Esophagus muscularis mucosa (tissue), 4 donors: ENCODE results near the gene AVP. TPM values are rescaled to one million over a fixed set of nuclear protein-coding genes. Genes with fewer than 3 reads are reported as not detected.

Experiments
- DNase-seq: peaks from one replicate; pipeline ENCODE4 v3.0.0-alpha.2; 2017; ENCODE audit errors: extremely low spot score
- H3K27ac ChIP-seq, 4 donors: fragments of 200-600 bp; sonication (generic); replicated peaks in 1 of 4; 1 replicate in 3 of 4; 2 replicates in 1 of 4; pipeline ENCODE4 v1.5.1; 2016 to 2019; ENCODE audit warnings: mild to moderate bottlenecking in 1 of 4
- H3K27me3 ChIP-seq, 4 donors: fragments of 200-600 bp; sonication (generic); one replicate each; pipeline versions ENCODE4 v1.5.1 to v1.6.0; 2016 to 2019
- H3K36me3 ChIP-seq, 4 donors: fragments of 200-600 bp; sonication (generic); one replicate each; pipeline ENCODE4 v1.5.1; 2016 to 2019
- H3K4me1 ChIP-seq, 4 donors: fragments of 200-600 bp; sonication (generic); one replicate each; pipeline ENCODE4 v1.5.1; 2016 to 2019
- H3K4me3 ChIP-seq, 4 donors: fragments of 200-600 bp; sonication (generic); 1 replicate in 2 of 4; 2 replicates in 2 of 4; pipeline ENCODE4 v1.5.1; 2016 to 2019; ENCODE audit warnings: mild to moderate bottlenecking in 4 of 4, moderate library complexity in 1 of 4
- H3K9me3 ChIP-seq, 4 donors: fragments of 200-600 bp; sonication (generic); 1 replicate in 3 of 4; 2 replicates in 1 of 4; pipeline ENCODE4 v1.5.1; 2016 to 2019
- CTCF ChIP-seq, 3 experiments: fragments of 200-600 bp in 2 of 3; fragments of 450-650 bp in 1 of 3; sonication (generic) in 2 of 3; IDR thresholded peaks; one replicate each; pipeline ENCODE4 v1.5.1; 2017 to 2019; ENCODE audit warnings: antibody characterized with exemption in 3 of 3, mild to moderate bottlenecking in 2 of 3, moderate library complexity in 1 of 3
- EP300 ChIP-seq: sonication (generic); formaldehyde crosslinking; IDR thresholded peaks from one replicate; pipeline ENCODE4 v1.6.1; 2017; ENCODE audit warnings: antibody characterized with exemption
- POLR2A ChIP-seq: fragments of 450-650 bp; IDR thresholded peaks from one replicate; pipeline ENCODE4 v1.6.1; 2017; ENCODE audit warnings: antibody characterized with exemption, moderate library complexity, mild to moderate bottlenecking, low read depth
- POLR2AphosphoS5 ChIP-seq, 2 donors: sonication (generic); formaldehyde crosslinking; IDR thresholded peaks; one replicate each; pipeline ENCODE4 v1.6.1; 2017; ENCODE audit warnings: antibody characterized with exemption in 2 of 2
- WGBS: methylation state at CpG from one replicate; pipeline ENCODE4 v1.1.5; 2018; 5-methylcytosine and 5-hydroxymethylcytosine counted together
- intact Hi-C: fragments of 100-400 bp; cut with DNase I; formaldehyde crosslinking; loops from one replicate; pipeline ENCODE4 v1.15.1; 2023
- total RNA-seq, 4 donors: library from RNA; depleted of rRNA; stranded (reverse); fragments of >200 nt; gene quantifications; one replicate each; pipeline versions ENCODE4 v1.1.0 to v1.2.1, GENCODE V29; 2016

The AVP gene
- total RNA-seq, 4 donors from 2014 or later: not detected

- DNase-seq: no peak
- peak in 1 of 3 experiments; percentile 3 for TF ChIP-seq CTCF (IDR thresholded peaks at IDR 0.05)
- no peak for TF ChIP-seq POLR2AphosphoS5 (IDR thresholded peaks at IDR 0.05)
- Histone ChIP-seq H3K4me1 (peaks cover 12 to 17% (median 14%) of the 10 kb centered on the region in 4 donors), H3K9me3 (no peaks in the 10 kb centered on the region), H3K4me3 (no peak overlapping the region), H3K36me3 (peaks cover 10 to 29% (median 24%) of the 10 kb centered on the region in 4 donors), H3K27ac (no peak overlapping the region), H3K27me3 (no peaks in the 10 kb centered on the region)
- intact Hi-C loops: no loop called here
- WGBS: 76% methylated on average over 7 of the region's 7 CpGs
Observed at GRCh38 chr20:3051385-3052019, 33.0 kb downstream of the AVP start.

- H3K27ac ChIP-seq: no peak overlapping the region
- DNase-seq: no peak
- H3K36me3 ChIP-seq: peaks cover 10 to 29% (median 24%) of the 10 kb centered on the region in 4 donors
- WGBS: 78% methylated on average over 13 of the region's 14 CpGs
- H3K4me3 ChIP-seq: peak overlapping the region in 2 of 4 donors; percentile 95 to 99
- no peaks in the 10 kb centered on the region for H3K9me3 ChIP-seq
- no peak for TF ChIP-seq POLR2A
- no peak for TF ChIP-seq POLR2AphosphoS5 (IDR thresholded peaks at IDR 0.05)
- no peak for TF ChIP-seq CTCF (IDR thresholded peaks at IDR 0.05)
- no peak for TF ChIP-seq EP300
- intact Hi-C loops: no loop called here
- H3K27me3 ChIP-seq: no peaks in the 10 kb centered on the region
- H3K4me1 ChIP-seq: peaks cover 20 to 33% (median 29%) of the 10 kb centered on the region in 4 donors
Observed at GRCh38 chr20:3047486-3048419, 36.8 kb downstream of the AVP start.

GRCh38 chr20:3046677-3047462 lies 37.7 kb downstream of the AVP start:
- H3K36me3 ChIP-seq: peaks cover 10 to 31% (median 24%) of the 10 kb centered on the region in 4 donors
- 50% methylated on average over 32 of the region's 39 CpGs for WGBS
- no peak for DNase-seq
- intact Hi-C loops: no loop called here
- H3K9me3 ChIP-seq: no peaks in the 10 kb centered on the region
- peak overlapping the region; percentile 90 to 95 (median 92) for H3K27ac ChIP-seq
- H3K27me3 ChIP-seq: no peaks in the 10 kb centered on the region
- peaks cover 27 to 40% (median 37%) of the 10 kb centered on the region in 4 donors for H3K4me1 ChIP-seq
- H3K4me3 ChIP-seq: peak overlapping the region; percentile 87 to 99 (median 92)
- TF ChIP-seq EP300: no peak
- no peak for TF ChIP-seq POLR2AphosphoS5 (IDR thresholded peaks at IDR 0.05)
- no peak for TF ChIP-seq CTCF (IDR thresholded peaks at IDR 0.05)
- no peak for TF ChIP-seq POLR2A

GRCh38 chr20:3045816-3046676 lies 38.5 kb downstream of the AVP start, which contains the start of gene MRPS26:
Gene MRPS26 (plus strand): TSS chr20:3046052. CDS start chr20:3046069, 17 bp downstream.
- Histone ChIP-seq H3K9me3 (no peaks in the 10 kb centered on the region), H3K36me3 (peaks cover 10 to 32% (median 24%) of the 10 kb centered on the region in 4 donors), H3K4me3 (peak within 1 kb of the TSS; percentile 87 to 99 (median 92)), H3K27ac (peak within 1 kb of the TSS; percentile 90 to 95 (median 92)), H3K27me3 (no peaks in the 10 kb centered on the region), H3K4me1 (peaks cover 30 to 46% (median 42%) of the 10 kb centered on the region in 4 donors)
- intact Hi-C loops: no loop called here
- peak; percentile 96 for DNase-seq
- WGBS: 0% methylated on average over 2 of the region's 104 CpGs
- TF ChIP-seq EP300 (no peak), CTCF (IDR thresholded peaks at IDR 0.05) (no peak), POLR2AphosphoS5 (IDR thresholded peaks at IDR 0.05) (peak; percentile 85 to 86), POLR2A (peak; percentile 22)
